Activated T-cell treated with anti-CD3 and anti-CD28 coated beads, Interleukin-2, amount 50 U/mL, for 72 hours (primary cell): Measurements from ENCODE around the gene KCNQ4. TPM values are rescaled to one million over a fixed set of nuclear protein-coding genes. Genes with fewer than 3 reads are reported as not detected.
A peak's percentile ranks its signal among the peaks of the same experiment; 100 is the strongest.

Experiments used
- ATAC-seq, 2 donors: fragments of 150-1000 bp; cut with Tn5 transposase; replicated peaks in 1 of 2; 2 replicates each; pipeline ENCODE4 v1.10.0; 2021; ENCODE audit warnings: moderate library complexity in 2 of 2, mild to moderate bottlenecking in 1 of 2
- DNase-seq, 2 donors: peaks; one replicate each; pipeline ENCODE4 v3.0.0; 2021 to 2022; ENCODE audit warnings: mixed read lengths in 1 of 2
- H3K27ac Mint-ChIP-seq: one replicate; pipeline ENCODE4 v1.8.0; 2022; ENCODE audit warnings: mild to moderate bottlenecking, moderate library complexity, mixed read lengths
- H3K27me3 Mint-ChIP-seq: one replicate; pipeline ENCODE4 v1.8.0; 2022; ENCODE audit warnings: low read depth, mixed read lengths
- H3K36me3 Mint-ChIP-seq, 2 donors: one replicate each; pipeline ENCODE4 v1.8.0; 2022; ENCODE audit warnings: mixed read lengths in 2 of 2, mild to moderate bottlenecking in 1 of 2; ENCODE audit not compliant: insufficient read depth in 2 of 2
- H3K4me1 Mint-ChIP-seq: one replicate; pipeline ENCODE4 v1.8.0; 2022; ENCODE audit warnings: low read depth, mixed read lengths
- H3K4me3 Mint-ChIP-seq, 2 donors: one replicate each; pipeline ENCODE4 v1.8.0; 2022; ENCODE audit warnings: mild to moderate bottlenecking in 2 of 2, mixed read lengths in 2 of 2, moderate library complexity in 2 of 2
- H3K9me3 Mint-ChIP-seq, 2 donors: one replicate each; pipeline ENCODE4 v1.8.0; 2022; ENCODE audit warnings: mixed read lengths in 2 of 2
- total RNA-seq, 2 donors: library from RNA; stranded (reverse); gene quantifications; one replicate each; pipeline ENCODE4 v1.2.3, GENCODE V29; 2022

Gene KCNQ4
- total RNA-seq, 2 donors from 2014 or later = 0.58 to 0.60 TPM

GRCh38 chr1:40787737-40788560 is 4.4 kb downstream of the KCNQ4 start:
- ATAC-seq (no peak), DNase-seq (no peak)
- peaks cover 4% of the 10 kb centered on the region for H3K4me1 Mint-ChIP-seq
- H3K27ac Mint-ChIP-seq = no peak overlapping the region
- H3K36me3 Mint-ChIP-seq = no peaks in the 10 kb centered on the region
- peaks cover 23% of the 10 kb centered on the region for H3K27me3 Mint-ChIP-seq
- H3K9me3 Mint-ChIP-seq = no peaks in the 10 kb centered on the region
- no peak overlapping the region for H3K4me3 Mint-ChIP-seq

GRCh38 chr1:40788561-40789341 is 5.2 kb downstream of the KCNQ4 start:
- no peaks in the 10 kb centered on the region for H3K36me3 Mint-ChIP-seq
- ATAC-seq (no peak), DNase-seq (no peak)
- no peaks in the 10 kb centered on the region for H3K9me3 Mint-ChIP-seq
- H3K4me3 Mint-ChIP-seq = no peak overlapping the region
- no peak overlapping the region for H3K27ac Mint-ChIP-seq
- H3K4me1 Mint-ChIP-seq = peaks cover 2% of the 10 kb centered on the region
- peaks cover 17% of the 10 kb centered on the region for H3K27me3 Mint-ChIP-seq

DNA sequence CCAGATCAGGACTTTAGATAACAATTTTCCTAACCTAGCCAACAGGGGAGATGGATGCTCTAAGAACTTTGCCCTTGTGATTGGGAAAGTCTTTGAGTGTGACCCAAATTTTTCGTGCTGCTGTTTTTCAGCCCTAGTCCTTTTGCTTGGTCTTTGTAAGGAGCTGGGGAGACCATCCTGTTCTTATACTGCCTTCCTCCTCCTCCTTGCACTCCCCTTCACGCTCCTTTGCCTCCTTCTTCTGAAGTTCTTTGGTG is 5.7 kb downstream of the KCNQ4 start:
- DNase-seq (no peak), ATAC-seq (no peak)
- H3K27ac Mint-ChIP-seq = no peak overlapping the region
- H3K36me3 Mint-ChIP-seq = no peaks in the 10 kb centered on the region
- no peaks in the 10 kb centered on the region for H3K9me3 Mint-ChIP-seq
- H3K4me3 Mint-ChIP-seq = no peak overlapping the region
- peaks cover 16% of the 10 kb centered on the region for H3K27me3 Mint-ChIP-seq
- H3K4me1 Mint-ChIP-seq = peaks cover 7% of the 10 kb centered on the region

GRCh38 chr1:40789661-40790430 is 6.3 kb downstream of the KCNQ4 start:
- DNase-seq (no peak), ATAC-seq (no peak)
- Mint-ChIP-seq H3K4me1 (peaks cover 11% of the 10 kb centered on the region), H3K27ac (no peak overlapping the region), H3K36me3 (no peaks in the 10 kb centered on the region), H3K4me3 (no peak overlapping the region), H3K27me3 (peaks cover 10% of the 10 kb centered on the region), H3K9me3 (no peaks in the 10 kb centered on the region)

DNA sequence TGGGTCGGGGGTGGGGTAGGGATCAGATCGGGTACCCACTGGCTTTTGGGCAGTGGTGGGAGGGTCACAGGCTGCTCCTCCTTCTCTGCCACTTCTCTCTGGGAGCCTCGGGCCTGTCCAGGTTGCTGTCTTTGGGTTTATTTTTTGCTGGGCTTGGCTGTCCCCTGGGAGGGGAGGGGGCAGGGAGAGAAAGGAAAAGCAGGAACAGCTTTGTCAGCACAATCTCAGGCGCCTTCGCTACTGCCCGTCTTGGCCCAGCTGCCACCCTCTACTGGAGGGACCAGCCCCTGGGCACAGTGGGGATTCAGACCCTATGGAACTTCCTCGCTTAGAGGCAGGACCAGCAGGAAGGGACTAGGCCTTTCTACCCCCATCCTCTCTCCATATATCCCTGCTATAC is 8.4 kb downstream of the KCNQ4 start:
- Mint-ChIP-seq H3K4me3 (no peak overlapping the region), H3K4me1 (peaks cover 28% of the 10 kb centered on the region), H3K36me3 (no peaks in the 10 kb centered on the region)

GRCh38 chr1:40793617-40794016 is 10.0 kb downstream of the KCNQ4 start:
- H3K27ac Mint-ChIP-seq = no peak overlapping the region
- H3K27me3 Mint-ChIP-seq = no peaks in the 10 kb centered on the region

More for the DNA sequence above, 8.4 kb downstream of the KCNQ4 start:
- no peak overlapping the region for H3K27ac Mint-ChIP-seq
- ATAC-seq (no peak), DNase-seq (no peak)
- no peaks in the 10 kb centered on the region for H3K9me3 Mint-ChIP-seq
- no peaks in the 10 kb centered on the region for H3K27me3 Mint-ChIP-seq

DNA sequence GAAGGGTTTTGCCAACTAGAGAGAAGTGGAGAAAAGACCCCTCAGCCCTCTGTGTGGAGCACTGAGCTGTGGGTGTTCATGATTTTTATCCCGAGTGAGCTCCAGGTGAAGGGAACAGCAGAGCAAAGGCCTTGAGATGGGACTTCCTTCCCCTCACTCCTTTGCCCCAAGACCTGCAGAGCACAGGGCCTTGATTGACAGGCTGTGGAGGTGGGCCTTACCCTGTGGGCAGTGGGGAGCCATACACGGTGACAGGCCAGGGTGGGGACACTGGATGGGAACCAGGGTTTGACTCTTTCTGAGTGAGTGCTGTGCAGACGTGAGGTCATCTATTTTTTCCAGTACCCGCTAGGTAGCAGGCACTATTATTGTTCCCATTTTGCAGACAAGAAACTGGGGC is 10.5 kb downstream of the KCNQ4 start:
- ATAC-seq = no peak
- H3K4me3 Mint-ChIP-seq = no peak overlapping the region
- H3K36me3 Mint-ChIP-seq = no peaks in the 10 kb centered on the region
- peaks cover 34% of the 10 kb centered on the region for H3K4me1 Mint-ChIP-seq
- no peaks in the 10 kb centered on the region for H3K27me3 Mint-ChIP-seq
- H3K27ac Mint-ChIP-seq = no peak overlapping the region
- DNase-seq = no peak
- H3K9me3 Mint-ChIP-seq = no peaks in the 10 kb centered on the region

More at GRCh38 chr1:40793617-40794016, 10.0 kb downstream of the KCNQ4 start:
- H3K9me3 Mint-ChIP-seq = no peaks in the 10 kb centered on the region
- no peaks in the 10 kb centered on the region for H3K36me3 Mint-ChIP-seq
- no peak overlapping the region for H3K4me3 Mint-ChIP-seq
- H3K4me1 Mint-ChIP-seq = peaks cover 34% of the 10 kb centered on the region
- ATAC-seq (no peak), DNase-seq (no peak)

DNA sequence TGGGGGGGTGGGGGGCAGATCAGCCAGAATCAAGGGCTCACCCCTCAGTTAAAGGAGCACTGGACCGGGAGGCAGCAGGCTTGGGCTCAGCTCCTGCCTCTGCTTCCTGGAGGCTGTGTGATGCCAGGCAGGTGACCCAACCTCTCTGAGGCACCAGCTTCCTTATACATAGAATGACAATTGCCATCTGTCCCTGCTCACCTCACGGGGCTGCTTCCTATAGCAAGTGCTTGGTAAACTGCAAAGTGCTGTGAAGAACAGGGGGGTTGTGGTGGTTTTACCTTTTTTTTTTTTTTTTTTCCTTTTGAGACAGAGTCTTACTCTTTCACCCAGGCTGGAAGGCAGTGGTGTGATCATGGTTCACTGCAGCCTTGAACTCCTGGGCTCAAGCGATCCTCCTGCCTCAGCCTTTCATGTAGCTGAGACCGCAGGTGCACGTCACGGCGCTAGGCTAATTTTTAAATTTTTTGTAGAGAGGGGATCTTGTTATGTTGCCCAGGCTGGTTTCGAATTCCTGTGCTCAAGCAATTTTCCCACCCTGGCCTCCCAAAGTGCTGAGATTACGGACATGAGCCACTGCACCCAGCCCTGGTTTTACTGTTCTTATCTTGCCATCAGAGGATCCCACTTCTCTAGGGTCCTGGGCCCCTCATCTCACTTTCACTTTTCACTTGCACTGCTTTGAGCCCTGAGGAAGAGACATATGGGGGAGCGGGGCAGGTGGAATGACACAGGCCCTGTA is 11.6 kb downstream of the KCNQ4 start:
- Mint-ChIP-seq H3K9me3 (no peaks in the 10 kb centered on the region), H3K27me3 (no peaks in the 10 kb centered on the region), H3K27ac (no peak overlapping the region), H3K36me3 (no peaks in the 10 kb centered on the region), H3K4me1 (peaks cover 37% of the 10 kb centered on the region), H3K4me3 (peak overlapping the region; percentile 35 to 78)
- ATAC-seq (peak; percentile 61 to 73), DNase-seq (no peak)

- ATAC-seq (peak; percentile 28 to 59), DNase-seq (no peak)
- no peaks in the 10 kb centered on the region for H3K27me3 Mint-ChIP-seq
- no peaks in the 10 kb centered on the region for H3K9me3 Mint-ChIP-seq
- H3K4me3 Mint-ChIP-seq = peak overlapping the region; percentile 35 to 78
- H3K4me1 Mint-ChIP-seq = peaks cover 45% of the 10 kb centered on the region
- H3K36me3 Mint-ChIP-seq = no peaks in the 10 kb centered on the region
- no peak overlapping the region for H3K27ac Mint-ChIP-seq
Measured at GRCh38 chr1:40795811-40796586, 12.4 kb downstream of the KCNQ4 start.

DNA sequence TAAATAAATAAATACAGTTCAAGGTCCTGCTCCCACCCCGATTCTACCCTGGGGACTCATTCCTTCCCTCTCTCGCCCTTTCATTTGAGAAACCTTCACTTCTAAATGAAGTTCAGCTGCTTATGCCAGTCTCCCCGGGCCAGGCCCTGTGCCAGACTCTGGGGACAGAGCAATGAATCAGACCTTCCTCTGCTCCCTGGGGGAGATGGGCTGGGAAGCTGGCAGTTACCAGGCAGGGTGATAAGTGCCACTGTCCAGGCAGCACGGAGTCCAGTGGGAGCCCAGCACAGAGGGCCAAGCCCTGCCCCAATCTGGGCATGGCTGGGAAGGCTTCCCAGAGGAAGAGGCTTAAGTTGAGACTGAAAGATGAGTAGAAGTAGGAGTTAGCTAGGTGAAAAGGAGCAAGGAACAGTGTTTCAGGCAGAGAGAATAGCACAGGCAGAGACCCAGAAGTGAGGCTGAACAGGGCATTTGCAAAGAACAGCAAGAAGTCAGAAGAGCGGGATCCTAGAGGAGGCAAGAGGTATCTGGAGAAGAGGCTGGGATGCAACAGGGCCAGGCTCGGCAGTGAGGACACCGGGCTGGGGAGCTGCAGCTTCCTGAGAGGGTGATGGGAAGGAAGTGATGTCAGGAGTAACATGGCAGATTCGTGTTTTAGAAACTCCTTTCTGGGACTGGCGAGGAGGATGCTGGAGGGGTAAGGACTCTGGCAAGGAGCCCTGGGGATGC is 13.5 kb downstream of the KCNQ4 start:
- peak overlapping the region; percentile 1 to 28 for H3K4me3 Mint-ChIP-seq
- H3K27me3 Mint-ChIP-seq = no peaks in the 10 kb centered on the region
- no peaks in the 10 kb centered on the region for H3K36me3 Mint-ChIP-seq
- H3K4me1 Mint-ChIP-seq = peaks cover 56% of the 10 kb centered on the region
- H3K9me3 Mint-ChIP-seq = no peaks in the 10 kb centered on the region
- ATAC-seq (no peak), DNase-seq (no peak)
- H3K27ac Mint-ChIP-seq = no peak overlapping the region

DNA sequence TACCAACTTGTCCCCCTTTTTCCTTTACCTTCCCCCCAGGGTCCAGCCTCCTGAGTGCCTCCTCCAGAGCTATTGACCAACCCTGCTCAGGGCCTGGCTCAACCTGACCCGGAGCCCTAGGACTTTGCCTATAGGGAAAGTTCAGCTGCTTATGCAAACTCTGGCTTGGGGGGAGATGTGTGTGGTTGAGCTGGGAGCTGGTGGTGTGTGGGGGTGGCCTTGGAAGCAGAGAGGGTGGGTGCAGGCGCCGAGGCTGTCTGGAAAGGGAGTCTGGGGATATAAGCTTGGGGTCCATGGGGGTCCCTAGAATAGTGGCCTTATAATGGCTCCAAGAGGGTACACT is 14.1 kb downstream of the KCNQ4 start:
- Mint-ChIP-seq H3K9me3 (no peaks in the 10 kb centered on the region), H3K4me3 (peak overlapping the region in 1 of 2 donors; percentile 9), H3K27ac (no peak overlapping the region), H3K36me3 (no peaks in the 10 kb centered on the region), H3K27me3 (no peaks in the 10 kb centered on the region), H3K4me1 (peaks cover 58% of the 10 kb centered on the region)
- DNase-seq = no peak
- no peak for ATAC-seq
